Stimulated activated CD4-positive, alpha-beta T cell treated with anti-CD3 and anti-CD28 coated beads, Interleukin-15, amount 100 ng/mL, for 48 hours (primary cell): Measurements from ENCODE around the gene UNC119B.

Source experiments
- DNase-seq, 2 donors: peaks; one replicate each; pipeline ENCODE4 v3.0.0-alpha.2; 2020; ENCODE audit warnings: low read depth in 2 of 2

Gene UNC119B

DNA sequence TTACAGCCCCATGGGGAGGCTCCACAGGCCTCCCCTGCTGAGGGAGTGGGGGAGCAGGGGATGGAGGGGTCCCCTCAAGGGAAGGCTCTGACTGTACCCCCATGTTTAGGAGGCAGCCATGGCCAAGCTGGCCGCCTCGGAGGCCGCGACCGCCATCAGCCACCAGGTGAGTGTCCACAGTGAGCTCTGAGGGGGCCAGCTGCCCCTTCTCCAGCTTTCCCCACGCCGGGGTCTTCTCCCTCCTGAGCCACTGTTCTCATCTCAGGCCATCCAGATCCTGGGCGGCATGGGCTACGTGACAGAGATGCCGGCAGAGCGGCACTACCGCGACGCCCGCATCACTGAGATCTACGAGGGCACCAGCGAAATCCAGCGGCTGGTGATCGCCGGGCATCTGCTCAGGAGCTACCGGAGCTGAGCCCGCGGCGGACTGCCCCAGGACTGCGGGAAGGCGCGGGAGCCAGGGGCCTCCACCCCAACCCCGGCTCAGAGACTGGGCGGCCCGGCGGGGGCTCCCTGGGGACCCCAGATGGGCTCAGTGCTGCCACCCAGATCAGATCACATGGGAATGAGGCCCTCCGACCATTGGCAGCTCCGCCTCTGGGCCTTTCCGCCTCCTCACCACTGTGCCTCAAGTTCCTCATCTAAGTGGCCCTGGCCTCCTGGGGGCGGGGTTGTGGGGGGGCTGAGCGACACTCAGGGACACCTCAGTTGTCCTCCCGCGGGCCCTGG lies 28.9 kb downstream of the UNC119B start:
- no peak for DNase-seq

DNA sequence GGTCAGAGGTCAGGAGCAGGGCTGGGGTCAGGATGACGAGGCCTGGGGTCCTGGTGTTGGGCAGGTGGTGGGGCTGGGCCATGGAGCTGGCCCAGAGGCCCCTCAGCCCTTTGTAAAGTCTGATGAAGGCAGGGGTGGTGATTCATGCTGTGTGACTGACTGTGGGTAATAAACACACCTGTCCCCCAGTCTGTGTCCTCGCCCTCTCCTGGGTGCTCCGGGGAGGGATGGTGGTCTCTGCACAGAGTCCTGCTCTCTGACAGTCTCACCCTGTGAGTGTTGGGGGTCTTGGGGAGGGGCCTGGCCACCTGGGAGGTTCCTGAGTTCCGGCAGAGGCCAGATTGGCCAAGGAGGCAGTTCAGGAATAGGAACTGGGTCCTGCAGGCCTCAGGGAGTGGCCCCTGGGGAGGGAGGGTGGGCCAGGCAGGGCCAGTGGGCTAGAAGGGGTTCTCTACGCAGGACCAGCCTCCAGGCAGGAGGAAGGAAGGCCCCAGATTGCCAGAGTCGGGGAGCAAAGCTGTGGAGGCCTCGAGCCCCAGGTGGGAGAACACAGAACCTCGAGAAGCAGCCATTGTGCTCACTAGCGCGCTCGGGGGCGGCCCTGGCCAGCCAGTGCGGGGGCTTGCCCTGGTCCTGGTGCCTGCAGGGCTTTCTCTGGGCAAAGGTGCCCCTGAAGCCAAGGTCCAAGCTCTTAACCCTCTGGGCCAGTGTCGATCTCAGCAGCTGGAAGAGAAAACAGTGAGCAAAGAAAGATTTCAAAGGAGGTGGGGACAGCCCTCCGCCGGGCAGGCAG lies 29.8 kb downstream of the UNC119B start:
- DNase-seq = no peak

DNA sequence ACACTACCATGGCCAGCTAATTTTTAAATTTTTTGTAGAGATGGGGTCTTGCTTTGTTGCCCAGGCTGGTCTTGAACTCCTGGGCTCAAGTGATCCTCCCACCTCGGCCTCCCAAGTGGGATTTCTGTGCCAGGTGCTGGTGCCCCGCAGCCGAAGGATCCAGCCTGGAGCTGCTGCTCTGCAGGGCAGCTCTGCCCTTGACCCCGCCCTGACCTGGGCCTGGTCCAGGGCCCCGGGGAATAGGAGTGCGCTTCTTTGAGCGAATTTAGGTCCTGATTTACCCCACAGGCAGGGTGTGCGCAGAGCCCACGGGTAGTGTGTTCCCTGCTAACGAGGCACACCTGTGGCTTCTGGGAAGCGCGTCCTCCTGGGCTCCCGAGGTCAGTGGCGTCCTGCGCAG lies 30.6 kb downstream of the UNC119B start:
- no peak for DNase-seq

DNA sequence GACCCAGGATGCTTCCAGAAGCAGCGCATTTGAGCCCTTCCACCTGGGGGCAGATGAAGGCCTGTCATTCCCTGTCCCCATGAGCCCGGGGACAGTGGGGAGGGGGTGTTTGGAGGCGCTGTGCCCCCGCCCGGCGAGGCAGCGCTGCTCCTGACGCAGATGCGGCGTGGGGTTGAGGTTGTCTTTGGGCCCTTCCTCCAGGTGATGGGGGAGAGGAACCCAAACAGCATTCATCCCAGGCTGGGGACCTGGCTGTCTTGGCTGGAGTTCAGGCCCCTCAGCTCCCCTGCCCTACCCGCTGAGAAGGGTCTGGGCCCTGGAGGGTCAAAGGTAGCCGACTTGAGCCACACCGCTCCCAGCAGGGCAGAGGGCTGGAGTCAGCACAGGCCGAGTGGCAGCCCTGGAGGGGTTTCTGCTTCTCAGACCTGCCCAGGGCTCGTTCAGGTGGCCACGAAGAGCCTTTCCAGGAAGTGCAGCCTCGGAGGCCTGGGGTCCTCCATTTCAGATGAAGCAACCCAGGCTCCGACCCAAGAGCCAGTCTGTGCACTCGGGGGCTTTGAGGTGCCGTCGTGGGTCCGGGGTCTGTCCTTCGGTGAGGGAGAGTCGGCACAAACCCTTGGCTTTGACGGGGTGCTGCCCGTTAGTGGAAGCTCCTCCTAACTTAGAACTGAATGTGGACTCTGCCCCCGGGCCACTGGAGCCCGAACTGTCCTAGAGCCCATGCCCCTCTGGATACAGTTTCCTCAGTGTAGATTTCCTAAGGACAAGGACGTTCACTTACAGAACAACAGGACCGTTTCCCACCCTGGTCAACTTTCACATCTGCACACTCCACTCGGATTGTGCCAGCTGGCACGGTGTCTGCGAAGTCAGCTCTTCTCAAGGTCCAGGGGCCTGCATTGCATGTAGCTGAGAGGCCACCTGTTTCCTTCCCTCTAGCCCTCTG lies 31.5 kb downstream of the UNC119B start:
- no peak for DNase-seq

DNA sequence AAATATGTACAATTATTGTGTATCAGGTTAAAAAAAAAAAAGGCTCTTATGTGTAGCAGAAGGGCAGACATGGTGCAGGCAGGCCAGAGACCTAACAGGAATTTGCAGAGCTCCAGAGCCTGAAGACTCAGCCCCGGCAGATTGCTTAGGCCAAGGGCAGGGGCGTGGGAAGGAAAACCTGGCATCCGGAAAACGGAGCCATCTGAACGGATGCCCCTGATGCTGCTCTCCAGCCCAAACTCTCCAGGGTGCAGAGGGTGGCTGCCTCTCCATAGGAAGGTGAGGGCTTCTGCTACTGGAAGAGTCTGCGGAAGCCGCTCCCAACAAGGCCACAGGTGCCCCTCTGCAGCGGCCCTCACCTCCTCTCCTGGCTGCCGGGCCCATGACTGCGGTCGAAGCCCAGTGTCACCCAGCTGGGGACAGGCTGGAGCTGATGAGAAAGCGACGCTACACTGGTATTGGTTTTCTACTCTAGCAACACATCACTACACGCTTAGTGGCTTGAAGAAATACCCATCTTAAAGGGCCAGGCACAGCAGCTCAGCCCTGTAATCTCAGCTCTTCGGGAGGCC lies 34.8 kb downstream of the UNC119B start:
- no peak for DNase-seq

DNA sequence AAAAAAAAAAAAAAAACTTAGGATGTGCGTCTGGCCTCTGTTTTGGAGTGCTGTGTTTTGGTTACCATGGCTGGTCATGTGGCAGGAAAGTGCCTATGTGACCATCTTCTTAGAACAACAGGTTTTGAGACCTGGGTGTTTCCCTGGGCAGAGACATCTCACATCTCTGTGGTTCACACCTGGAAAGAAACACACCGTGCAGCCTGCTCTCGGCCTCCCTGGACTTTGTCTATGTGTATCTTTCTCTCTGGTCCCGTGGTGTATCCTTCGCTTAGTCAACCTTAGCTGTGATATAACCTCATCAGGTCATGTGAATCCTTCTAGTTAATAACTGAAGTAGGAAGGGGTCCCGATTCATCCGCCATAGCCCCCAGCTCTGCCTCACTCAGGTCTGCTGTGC lies 38.0 kb downstream of the UNC119B start:
- DNase-seq = no peak

DNA sequence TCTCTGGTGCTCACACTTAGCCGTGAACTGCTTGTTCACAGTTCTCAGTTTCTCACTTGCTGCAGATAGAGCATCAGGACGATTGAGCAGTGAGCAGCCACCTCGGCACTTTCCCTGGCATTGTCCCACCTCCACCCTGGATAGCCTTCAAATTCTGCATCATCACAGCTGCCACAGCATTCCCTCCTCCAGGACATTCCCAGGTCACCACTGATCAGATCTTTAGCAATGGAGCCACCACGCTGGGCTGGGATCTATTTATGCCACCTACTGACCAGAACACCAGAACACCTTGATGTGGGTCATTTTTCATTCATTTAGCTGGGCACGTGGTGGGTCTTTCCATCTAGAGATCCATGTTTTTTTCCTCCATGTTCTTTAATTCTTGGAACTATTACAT lies 39.0 kb downstream of the UNC119B start:
- DNase-seq = no peak

DNA sequence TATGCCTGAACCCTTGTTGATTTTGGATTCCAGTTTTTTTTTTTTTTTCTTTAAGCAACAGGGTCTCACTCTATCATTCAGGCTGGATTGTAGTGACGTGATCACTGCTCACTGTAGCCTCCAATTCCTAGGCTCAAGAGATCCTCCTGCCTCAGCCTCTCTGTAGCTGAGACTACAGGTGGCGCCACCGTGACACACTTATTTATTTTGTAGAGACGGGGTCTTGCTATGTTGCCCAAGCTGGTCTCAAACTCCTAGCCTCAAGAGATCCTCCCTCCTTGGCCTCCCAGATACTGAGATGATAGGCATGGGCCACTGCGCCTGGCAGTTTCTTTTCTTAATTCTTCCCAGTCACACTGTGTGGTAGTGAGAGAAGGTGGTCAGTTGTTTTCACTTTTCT lies 40.5 kb downstream of the UNC119B start:
- no peak for DNase-seq

DNA sequence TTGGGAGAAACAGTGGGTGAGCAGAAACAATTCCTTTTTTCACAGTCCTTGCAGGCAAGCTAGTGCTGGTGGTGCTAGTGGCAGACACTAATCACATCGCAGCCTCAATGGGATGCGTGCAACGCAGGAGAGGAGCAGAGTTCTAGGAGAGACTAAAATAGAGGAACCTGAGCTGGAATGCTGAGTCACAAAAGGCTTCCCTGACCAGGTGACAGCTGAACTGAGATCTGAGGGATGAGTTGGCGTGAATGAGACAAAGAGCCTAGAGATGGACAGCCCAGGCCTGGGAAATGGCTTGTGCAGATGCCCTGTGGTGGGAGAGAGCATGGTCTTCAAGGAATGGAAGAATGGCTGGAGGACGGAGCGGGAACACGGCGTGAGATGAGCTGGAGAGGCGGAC lies 41.1 kb downstream of the UNC119B start:
- DNase-seq = no peak

DNA sequence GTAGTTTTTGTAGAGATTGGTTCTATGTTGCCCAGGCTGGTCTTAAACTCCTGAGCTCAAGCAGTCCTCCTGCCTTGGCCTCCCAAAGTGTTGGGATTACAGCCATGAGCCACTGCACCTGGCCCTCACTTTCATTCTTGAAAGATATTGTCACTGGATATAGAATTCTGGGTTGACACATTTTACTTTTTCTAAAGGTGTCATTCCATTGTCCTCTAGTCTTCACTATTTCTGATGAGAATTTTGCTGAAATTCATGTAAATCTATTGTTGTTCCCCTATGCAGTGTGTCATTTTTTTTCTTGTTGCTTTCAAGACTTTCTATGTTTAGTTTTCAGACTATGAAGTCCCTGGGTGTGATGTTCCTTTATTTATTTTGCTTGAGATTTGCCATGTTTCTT lies 44.5 kb downstream of the UNC119B start:
- DNase-seq = no peak

DNA sequence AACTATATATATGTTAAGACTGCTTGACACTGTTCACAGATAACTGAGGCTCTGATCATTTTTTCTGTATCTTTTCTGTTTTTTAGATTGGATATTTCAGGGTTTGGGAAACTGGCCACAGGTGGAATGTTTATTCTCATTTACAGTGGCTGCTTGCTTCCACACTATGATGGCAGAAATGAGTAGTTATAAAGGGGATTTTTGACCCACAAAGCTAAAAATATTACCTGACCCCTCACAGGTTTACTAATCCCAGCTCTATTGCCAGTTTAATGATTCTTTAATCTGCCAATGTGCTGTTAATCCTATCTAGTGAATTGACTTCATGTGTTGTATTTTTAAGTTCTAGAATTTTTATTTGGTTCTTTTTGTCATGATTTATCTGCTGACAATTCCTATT lies 45.0 kb downstream of the UNC119B start:
- DNase-seq = no peak

DNA sequence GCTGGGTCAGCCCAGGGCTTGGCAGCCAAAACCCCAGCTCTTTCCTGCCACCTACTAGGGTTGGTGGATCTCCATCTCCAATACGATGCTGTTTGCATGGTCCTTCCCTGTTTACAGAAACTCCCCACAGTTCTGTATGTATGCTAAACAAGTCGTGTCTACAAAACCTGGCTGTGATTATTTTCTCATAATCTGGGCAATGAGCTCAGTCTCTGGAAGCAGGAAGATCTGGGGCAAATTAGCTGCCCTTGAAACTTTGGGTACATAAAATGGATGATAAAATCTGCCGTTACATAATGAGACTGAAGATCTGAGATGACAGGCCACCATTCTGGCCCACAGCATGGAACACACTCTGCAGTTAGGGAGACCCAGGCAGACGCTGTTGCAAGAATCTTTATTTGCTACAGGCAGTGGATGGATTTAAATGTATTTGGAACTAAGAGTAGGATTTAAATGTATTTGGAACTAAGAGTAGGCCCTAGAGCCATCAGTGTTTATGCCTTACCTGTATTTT lies 47.0 kb downstream of the UNC119B start:
- no peak for DNase-seq

DNA sequence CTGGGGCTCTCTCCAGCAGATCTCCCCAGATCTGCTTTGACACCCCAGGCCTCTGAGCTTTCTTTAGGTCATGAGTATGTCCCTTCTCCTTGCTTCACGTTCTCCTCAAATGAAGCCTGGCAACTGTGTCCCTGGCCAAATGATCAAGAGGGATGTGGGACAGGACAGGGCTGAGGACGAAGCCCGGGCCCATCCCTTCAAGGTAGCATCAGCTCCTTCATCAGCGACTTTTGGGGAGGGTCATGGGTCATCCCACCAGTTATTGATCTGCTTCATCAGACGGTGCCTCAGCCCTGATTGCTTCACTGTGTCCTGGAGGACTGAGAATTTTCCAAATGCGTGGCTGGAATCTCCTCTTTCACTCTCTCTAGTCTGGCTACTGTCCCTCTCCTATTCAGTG lies 47.7 kb downstream of the UNC119B start:
- no peak for DNase-seq

DNA sequence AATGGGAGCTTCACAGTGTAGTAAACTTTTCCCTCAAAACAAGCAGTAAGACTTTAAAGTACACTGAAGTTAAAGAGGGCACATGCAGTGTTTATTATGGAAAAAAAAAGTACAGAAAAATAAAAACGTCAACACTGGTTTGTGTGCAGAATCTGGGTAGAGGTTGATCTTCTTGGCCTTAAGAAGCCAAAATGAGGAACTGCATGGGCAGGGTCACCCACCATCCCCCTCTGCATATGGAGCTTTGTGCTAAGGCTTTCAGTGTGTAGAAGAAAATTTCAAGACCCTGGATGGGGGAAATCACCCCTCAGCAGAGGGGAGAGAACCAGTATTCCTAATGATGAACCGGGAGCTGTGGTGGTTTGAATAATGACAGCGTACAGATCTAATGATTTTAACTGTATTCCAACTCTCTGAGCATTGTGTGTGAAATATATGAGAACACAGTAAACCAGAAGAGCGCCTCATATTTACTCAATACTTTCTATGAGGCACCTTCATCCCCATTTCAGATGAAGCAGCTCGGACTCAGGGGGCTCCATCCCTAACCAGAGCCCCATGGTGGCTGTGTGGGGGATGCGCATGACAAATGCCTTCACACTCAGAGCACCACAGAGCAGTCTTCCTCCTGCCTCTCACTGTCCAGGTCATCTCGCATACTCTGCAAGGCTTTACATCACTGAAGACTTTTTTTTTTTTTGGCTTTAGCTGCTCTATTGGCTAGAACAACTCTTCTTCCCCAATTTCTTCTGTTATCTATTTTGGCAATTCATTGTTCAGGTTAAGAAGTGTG lies 48.7 kb downstream of the UNC119B start:
- DNase-seq = no peak

DNA sequence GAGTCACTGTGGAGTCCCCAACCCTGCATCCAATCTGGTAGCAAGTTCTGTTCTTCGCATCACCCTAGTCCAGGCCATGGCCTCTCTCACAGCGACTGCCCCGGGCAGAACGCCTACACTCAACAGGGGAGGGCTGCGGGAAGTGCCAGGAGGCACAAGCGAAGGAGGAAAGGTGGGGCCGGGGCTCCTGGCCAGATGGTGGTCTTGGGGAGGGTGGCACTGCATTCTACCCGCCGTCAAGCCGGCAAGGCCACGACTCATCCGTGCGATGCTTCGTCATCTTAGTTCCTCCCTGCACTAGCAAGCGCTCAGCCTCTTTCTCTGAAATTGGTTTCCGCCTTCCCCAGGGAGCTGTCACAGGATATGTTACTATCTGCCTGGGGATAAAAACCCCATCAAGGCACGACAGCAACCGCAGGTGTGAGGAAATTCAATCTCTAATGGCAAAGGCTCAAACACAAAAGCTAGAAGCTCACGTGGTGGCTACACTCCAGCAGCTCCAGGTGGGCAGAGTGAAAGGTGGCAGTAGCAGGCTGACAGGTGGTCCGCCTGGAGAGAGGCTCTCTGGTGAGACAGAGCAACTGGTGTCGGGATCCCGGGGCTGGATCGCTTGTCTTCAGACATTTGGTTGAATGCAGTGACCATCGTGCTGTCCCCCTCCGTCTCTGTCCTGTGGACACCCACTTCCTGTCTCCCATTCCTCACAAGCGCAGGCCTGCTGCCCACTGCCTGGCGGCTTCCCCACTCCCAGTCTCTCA lies 49.5 kb downstream of the UNC119B start:
- DNase-seq = no peak

DNA sequence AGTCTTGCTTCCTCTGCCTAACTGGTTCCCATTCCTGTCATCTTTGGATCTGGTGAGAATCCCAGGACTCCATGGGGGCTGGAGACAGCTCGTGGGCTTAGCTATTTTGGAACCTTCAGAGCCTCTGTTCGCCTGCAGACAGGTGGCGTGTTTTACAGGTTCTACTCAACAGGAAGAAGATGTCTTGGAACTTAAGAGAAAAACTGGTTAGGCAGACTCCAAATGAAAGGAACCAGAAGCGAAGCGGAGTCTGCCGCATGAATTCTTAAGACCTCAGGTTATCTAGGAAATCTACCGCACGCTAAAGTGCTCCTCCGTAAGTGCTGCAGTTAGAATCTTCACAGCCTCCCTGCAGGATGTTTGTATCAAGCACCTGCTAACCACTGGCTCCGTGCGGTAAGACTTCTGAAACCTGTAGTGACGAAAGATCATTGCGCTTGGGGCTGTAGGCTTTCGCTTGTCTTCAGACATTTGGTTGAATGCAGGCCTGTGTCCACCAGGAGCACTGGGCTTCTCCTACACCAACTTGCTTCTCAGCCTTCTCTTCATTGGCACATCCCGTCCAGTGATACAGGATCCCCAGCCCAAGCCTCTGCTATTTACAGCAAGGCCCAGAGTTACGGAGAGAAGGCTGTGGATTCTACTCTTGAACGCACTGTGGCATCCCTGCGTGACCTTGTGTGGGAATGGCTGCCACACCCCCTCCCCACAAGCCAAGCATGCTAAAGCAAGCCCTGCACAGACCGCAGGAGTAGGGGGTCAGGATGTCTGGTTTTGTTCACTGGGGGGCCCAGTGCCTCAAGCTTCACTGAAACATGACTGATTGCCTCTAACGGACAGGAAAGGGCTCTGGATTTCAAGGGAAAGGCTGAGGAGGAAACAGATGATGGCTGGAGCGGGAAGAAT lies 50.3 kb downstream of the UNC119B start:
- DNase-seq = no peak

DNA sequence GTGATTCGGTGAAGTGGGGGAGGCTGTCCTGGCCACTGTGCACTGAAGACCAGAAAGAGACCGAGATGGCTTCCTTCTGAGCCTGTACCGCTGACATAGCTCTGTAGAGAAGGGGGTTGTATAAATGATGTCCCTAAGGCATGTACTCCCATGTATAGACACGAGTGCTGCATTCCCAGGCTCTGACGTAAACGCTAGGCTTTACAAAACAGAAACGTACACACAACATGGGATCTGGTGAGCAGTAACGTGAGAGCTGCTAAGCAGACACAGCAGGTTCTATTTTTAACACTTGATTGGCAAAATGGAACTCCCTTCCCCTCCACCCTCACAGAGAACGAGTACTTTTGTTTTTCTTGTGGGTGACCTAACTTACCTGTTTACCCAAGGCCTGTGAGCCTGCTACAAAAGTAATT lies 51.3 kb downstream of the UNC119B start:
- no peak for DNase-seq

DNA sequence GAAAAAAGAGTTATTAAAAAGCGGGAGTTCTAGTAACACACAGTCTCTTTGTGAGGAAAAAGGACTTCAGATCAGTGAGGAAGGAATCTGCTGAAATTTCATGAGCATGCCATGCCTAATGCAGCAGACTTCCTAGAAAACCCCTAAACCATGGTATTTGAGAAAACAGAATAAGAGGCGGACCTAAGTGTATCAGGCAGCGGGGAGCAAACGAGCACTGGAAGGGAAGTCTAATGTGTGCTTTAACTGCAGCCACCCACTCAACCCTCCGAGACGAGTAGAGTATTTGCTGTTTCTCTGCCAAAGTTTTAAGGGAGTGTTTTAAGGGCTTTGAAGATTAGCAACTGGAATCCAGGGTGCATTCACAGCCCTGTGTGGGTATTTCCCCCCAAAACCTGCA lies 51.8 kb downstream of the UNC119B start:
- DNase-seq = no peak

DNA sequence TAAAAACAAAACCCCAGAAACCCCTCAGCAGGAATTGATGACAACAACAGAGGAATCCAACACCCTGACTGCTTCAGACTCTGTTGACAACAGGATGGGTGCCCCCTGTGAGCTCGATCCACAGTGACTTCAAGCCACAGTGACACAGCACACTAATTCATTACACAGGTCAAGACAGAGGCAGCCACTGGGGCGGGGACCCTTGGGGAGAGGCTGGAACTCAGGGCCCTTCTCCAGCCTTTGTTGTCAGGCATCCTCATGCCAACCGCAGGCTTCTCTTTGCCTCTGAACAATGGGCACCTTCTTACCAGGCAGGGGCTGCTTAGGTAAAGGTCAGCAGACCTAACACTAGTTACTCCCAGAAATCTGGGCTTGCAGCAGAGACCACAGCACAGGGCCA lies 53.0 kb downstream of the UNC119B start:
- no peak for DNase-seq
